Body of pancreas (tissue), 4 donors: Measurements from ENCODE around the gene CELA2A. TPM values are rescaled to one million over a fixed set of nuclear protein-coding genes. Genes with fewer than 3 reads are reported as not detected.
A peak's percentile ranks its signal among the peaks of the same experiment; 100 is the strongest.

Experiments used
- ATAC-seq: fragments of 150-250 bp; one replicate; pipeline ENCODE4 v1.9.1; 2016
- DNase-seq, 4 donors: peaks; one replicate each; pipeline ENCODE4 v3.0.0-alpha.2; 2019
- H3K27ac ChIP-seq, 4 donors: fragments of 200-600 bp; sonication (generic); 1 replicate in 3 of 4; 2 replicates in 1 of 4; pipeline versions ENCODE4 v1.5.1 to v1.6.1; 2016 to 2019; ENCODE audit warnings: mild to moderate bottlenecking in 1 of 4, mixed read lengths in 1 of 4, moderate library complexity in 1 of 4
- H3K27me3 ChIP-seq, 2 donors: fragments of 200-600 bp; sonication (generic); one replicate each; pipeline ENCODE4 v1.6.0; 2016; ENCODE audit warnings: mild to moderate bottlenecking in 1 of 2
- H3K36me3 ChIP-seq, 2 donors: fragments of 200-600 bp; sonication (generic); replicated peaks in 1 of 2; 2 replicates each; pipeline ENCODE4 v1.5.1; 2016; ENCODE audit warnings: low read depth in 2 of 2; ENCODE audit not compliant: insufficient read depth in 1 of 2
- H3K4me1 ChIP-seq: fragments of 200-600 bp; sonication (generic); one replicate; pipeline ENCODE4 v1.6.0; 2016
- H3K4me3 ChIP-seq, 2 donors: fragments of 200-600 bp; sonication (generic); 1 replicate in 1 of 2; 2 replicates in 1 of 2; pipeline ENCODE4 v1.5.1; 2016 to 2019
- H3K9me3 ChIP-seq, 3 donors: fragments of 200-600 bp; sonication (generic); 1 replicate in 2 of 3; 2 replicates in 1 of 3; pipeline ENCODE4 v1.5.1; 2016
- POLR2A ChIP-seq, 3 donors: fragments of 450-650 bp; IDR thresholded peaks; one replicate each; pipeline ENCODE4 v1.6.1; 2016; ENCODE audit warnings: antibody characterized with exemption in 3 of 3, mild to moderate bottlenecking in 2 of 3
- WGBS, 2 donors: methylation state at CpG; one replicate each; pipeline ENCODE4 v1.1.5; 2017; 5-methylcytosine and 5-hydroxymethylcytosine counted together
- intact Hi-C: fragments of 100-400 bp; cut with DNase I; formaldehyde crosslinking; loops from one replicate; pipeline ENCODE4 v1.15.1; 2023
- total RNA-seq, 2 donors: library from RNA; depleted of rRNA; stranded (reverse); fragments of >200 nt; gene quantifications; one replicate each; pipeline ENCODE4 v1.1.0, GENCODE V29; 2016
- TF ChIP-seq, protein P1 (sequence below), 7 experiments: fragments of 450-650 bp in 4 of 7; fragments of 200-600 bp in 3 of 7; sonication (generic) in 3 of 7; IDR thresholded peaks; one replicate each; pipeline ENCODE4 v1.5.1; 2016 to 2019; ENCODE audit warnings: antibody characterized with exemption in 7 of 7

The CELA2A gene
- total RNA-seq, 2 donors from 2014 or later, result 4,384 to 21,046 TPM

DNA sequence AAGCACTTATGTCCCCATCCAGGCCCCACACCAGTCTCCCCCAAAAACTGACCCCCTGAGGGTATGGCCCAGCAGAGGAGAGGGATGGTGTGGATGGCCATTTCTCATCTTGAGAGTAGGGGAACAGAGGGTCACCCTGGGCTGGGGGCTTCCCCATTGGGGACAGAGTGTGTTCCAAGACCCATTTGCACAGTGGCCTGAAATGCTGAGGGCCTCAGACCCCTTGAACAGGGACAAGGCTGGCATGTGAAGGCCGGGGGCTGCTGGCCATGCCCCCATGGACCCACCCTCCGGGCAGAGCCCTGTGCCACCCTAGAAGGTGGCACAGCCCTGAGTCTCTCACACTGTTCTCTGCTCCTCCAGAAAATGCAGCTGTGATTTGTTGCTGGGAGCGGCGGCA is 10.3 kb upstream of the CELA2A start:
- Histone ChIP-seq H3K4me1 (peaks cover 39% of the 10 kb centered on the region), H3K27me3 (no peaks in the 10 kb centered on the region), H3K9me3 (no peaks in the 10 kb centered on the region), H3K4me3 (no peak overlapping the region), H3K27ac (peak overlapping the region in 3 of 4 donors; percentile 44 to 53 (median 49)), H3K36me3 (peaks cover 0 to 7% of the 10 kb centered on the region in 2 donors)
- no peak for TF ChIP-seq POLR2A (IDR thresholded peaks at IDR 0.05)
- TF ChIP-seq, protein P1, sequence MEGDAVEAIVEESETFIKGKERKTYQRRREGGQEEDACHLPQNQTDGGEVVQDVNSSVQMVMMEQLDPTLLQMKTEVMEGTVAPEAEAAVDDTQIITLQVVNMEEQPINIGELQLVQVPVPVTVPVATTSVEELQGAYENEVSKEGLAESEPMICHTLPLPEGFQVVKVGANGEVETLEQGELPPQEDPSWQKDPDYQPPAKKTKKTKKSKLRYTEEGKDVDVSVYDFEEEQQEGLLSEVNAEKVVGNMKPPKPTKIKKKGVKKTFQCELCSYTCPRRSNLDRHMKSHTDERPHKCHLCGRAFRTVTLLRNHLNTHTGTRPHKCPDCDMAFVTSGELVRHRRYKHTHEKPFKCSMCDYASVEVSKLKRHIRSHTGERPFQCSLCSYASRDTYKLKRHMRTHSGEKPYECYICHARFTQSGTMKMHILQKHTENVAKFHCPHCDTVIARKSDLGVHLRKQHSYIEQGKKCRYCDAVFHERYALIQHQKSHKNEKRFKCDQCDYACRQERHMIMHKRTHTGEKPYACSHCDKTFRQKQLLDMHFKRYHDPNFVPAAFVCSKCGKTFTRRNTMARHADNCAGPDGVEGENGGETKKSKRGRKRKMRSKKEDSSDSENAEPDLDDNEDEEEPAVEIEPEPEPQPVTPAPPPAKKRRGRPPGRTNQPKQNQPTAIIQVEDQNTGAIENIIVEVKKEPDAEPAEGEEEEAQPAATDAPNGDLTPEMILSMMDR (IDR thresholded peaks at IDR 0.05), result no peak
- intact Hi-C loops, result no loop called here
- no peak for DNase-seq
- 82 to 94% methylated on average over 2 to 4 of the region's 4 CpGs for WGBS, 2 donors
- ATAC-seq, result no peak

DNA sequence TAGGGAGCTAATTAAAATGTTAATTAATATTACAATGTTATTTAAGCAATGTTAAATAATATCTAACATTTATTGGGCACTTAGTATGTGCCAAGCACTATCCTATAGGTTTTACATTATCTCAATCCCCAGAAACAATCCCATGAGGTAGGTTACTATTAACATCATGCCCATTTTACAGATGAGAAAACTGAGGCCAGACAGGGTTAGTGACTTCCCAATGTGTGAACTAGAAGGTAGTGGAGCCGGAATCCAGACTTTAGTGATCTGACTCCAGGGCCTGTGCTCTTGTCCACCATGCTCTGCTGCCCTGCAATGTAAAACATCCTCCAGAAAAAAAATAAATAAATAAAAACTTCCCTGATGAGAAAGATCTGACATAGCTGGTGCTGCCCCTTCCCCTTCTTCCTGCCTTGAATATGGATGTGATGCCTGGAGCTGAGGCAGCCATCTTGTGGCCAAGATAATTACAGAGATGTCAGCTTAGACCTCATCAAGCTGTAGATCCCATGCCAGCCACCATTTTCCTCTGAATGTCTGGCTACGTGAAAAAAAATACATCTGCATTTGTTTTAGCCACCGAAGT is 7.6 kb upstream of the CELA2A start:
- Histone ChIP-seq H3K36me3 (peaks cover 0 to 7% of the 10 kb centered on the region in 2 donors), H3K27ac (peak overlapping the region; percentile 67 to 89 (median 85)), H3K27me3 (no peaks in the 10 kb centered on the region), H3K4me3 (no peak overlapping the region), H3K4me1 (peaks cover 44% of the 10 kb centered on the region), H3K9me3 (no peaks in the 10 kb centered on the region)
- DNase-seq, result peak in 1 of 4 donors; percentile 54
- 36 to 50% methylated on average over 3 of the region's 3 CpGs for WGBS, 2 donors
- intact Hi-C loops, result no loop called here
- TF ChIP-seq, protein P1 (IDR thresholded peaks at IDR 0.05), result no peak
- no peak for TF ChIP-seq POLR2A (IDR thresholded peaks at IDR 0.05)
- no peak for ATAC-seq

DNA sequence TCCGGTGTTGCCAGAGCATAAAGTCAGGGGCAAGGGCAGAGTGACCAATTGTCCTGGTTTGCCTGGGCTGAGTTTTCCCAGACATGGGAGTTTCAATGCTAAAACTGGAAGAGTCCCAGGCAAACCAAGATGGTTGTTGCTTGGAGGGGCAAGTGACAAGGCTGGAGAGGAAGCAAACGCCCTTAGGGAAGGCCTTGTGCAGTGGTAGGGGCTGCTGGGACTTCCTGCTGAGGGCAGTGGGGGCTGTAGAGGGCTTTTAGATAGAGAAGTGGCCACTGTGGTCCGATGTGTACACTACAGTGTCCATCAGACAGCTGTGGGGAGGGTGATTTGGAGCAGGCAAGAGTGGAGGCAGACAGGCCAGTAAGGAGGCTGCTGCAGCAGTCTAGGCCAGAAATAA is 7.0 kb upstream of the CELA2A start:
- peak overlapping the region; percentile 67 to 89 (median 85) for H3K27ac ChIP-seq

DNA sequence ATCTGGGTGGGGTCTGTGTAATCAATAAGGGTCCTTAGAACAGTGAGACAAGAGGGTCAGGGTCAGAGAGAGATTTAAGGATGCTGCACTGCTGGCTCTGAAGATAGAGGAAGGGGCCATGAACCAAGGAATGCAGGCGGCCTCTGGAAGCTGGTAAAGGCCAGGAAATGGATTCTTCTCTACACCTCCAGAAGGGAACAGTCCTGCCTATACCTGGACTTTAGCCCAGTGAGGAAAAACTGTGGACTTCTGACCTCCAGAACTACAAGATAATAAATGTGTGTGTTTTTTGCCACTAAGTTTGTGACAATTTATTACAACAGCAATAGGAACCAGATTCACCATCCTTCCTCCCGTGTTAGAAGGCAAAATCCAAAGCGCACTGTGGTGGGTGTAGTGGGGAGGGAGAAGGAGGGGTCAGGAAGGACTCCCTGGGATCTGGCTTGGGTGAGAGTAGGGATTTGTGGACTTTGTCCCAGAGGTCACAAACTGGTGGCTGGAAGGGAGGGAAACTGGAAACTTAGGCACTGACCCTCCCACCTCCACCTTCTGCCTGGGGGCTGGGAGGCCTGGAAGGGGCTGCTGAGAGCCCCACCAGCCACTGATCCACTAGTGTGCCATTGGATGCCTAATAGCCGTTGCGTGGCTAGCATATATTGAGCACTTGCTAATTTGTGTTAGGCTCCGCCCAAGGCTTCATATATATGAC is 5.4 kb upstream of the CELA2A start:
- Histone ChIP-seq H3K27ac (peak overlapping the region; percentile 83 to 92 (median 88)), H3K36me3 (peaks cover 0 to 5% of the 10 kb centered on the region in 2 donors), H3K4me1 (peaks cover 54% of the 10 kb centered on the region), H3K4me3 (no peak overlapping the region), H3K9me3 (no peaks in the 10 kb centered on the region), H3K27me3 (no peaks in the 10 kb centered on the region)
- 34 to 38% methylated on average over 6 of the region's 6 CpGs for WGBS, 2 donors
- ATAC-seq, result peak; percentile 10
- DNase-seq, result peak; percentile 54 to 74 (median 56)
- peak in 2 of 3 donors; percentile 58 to 70 for TF ChIP-seq POLR2A (IDR thresholded peaks at IDR 0.05)
- TF ChIP-seq, protein P1 (IDR thresholded peaks at IDR 0.05), result no peak
- intact Hi-C loops, result no loop called here

More for the DNA sequence above, 7.0 kb upstream of the CELA2A start:
- Histone ChIP-seq H3K4me1 (peaks cover 48% of the 10 kb centered on the region), H3K27me3 (no peaks in the 10 kb centered on the region), H3K36me3 (peaks cover 0 to 7% of the 10 kb centered on the region in 2 donors), H3K4me3 (no peak overlapping the region), H3K9me3 (no peaks in the 10 kb centered on the region)
- DNase-seq (peak; percentile 43 to 69 (median 56)), ATAC-seq (peak; percentile 11)
- peak in 2 of 3 donors; percentile 19 to 32 for TF ChIP-seq POLR2A (IDR thresholded peaks at IDR 0.05)
- TF ChIP-seq, protein P1 (IDR thresholded peaks at IDR 0.05), result no peak
- intact Hi-C loops, result no loop called here
- 22 to 34% methylated on average over 3 of the region's 3 CpGs for WGBS, 2 donors
